H1 (cell line): Measurements from ENCODE around the gene ZNFX1. TPM values are rescaled to one million over a fixed set of nuclear protein-coding genes. Genes with fewer than 3 reads are reported as not detected.

ENCODE experiments used
- CTCF ChIA-PET: fragments of 300-600 bp; sonication (Branson Sonifier 250); formaldehyde crosslinking; loops from one replicate; lab custom pipeline; 2021; ENCODE audit not compliant: partially characterized antibody; lab: Charles Lee
- POLR2A ChIA-PET: fragments of 300-600 bp; sonication (Branson Sonifier 250); formaldehyde crosslinking; loops from one replicate; lab custom pipeline; 2021; ENCODE audit warnings: inconsistent platforms; ENCODE audit not compliant: partially characterized antibody; lab: Charles Lee
- DNase-seq, 2 experiments: peaks; one replicate each; pipeline versions ENCODE4 v3.0.0 to v3.0.0-alpha.2; 2010 to 2022; ENCODE audit warnings: low spot score in 2 of 2, low read depth in 1 of 2, mixed read lengths in 1 of 2
- FAIRE-seq: peaks from 2 replicates; lab custom pipeline; 2011; peaks lifted over from hg19 to GRCh38; lab: Jason Lieb, UNC
- H2AFZ ChIP-seq: 2 replicates; pipeline ENCODE4 v1.8.1; 2012; ENCODE audit warnings: low read length, inconsistent platforms
- H2AK5ac ChIP-seq: 2 replicates; pipeline ENCODE4 v1.6.1; 2013; ENCODE audit warnings: low read depth, low read length
- H2BK120ac ChIP-seq: replicated peaks from 2 replicates; pipeline ENCODE3; 2013; ENCODE audit warnings: low read depth, low read length, inconsistent platforms
- H2BK12ac ChIP-seq: 2 replicates; pipeline ENCODE4 v1.6.1; 2013; ENCODE audit warnings: low read depth, low read length
- H2BK15ac ChIP-seq: 2 replicates; pipeline ENCODE4 v1.6.1; 2013; ENCODE audit warnings: low read length
- H2BK20ac ChIP-seq: 2 replicates; pipeline ENCODE4 v1.6.1; 2013; ENCODE audit warnings: low read length
- H2BK5ac ChIP-seq: 2 replicates; pipeline ENCODE4 v1.6.1; 2013; ENCODE audit warnings: low read depth, low read length
- H3K14ac ChIP-seq: 2 replicates; pipeline ENCODE4 v1.6.1; 2013; ENCODE audit warnings: inconsistent platforms; ENCODE audit not compliant: insufficient read length
- H3K18ac ChIP-seq: 2 replicates; pipeline ENCODE4 v1.6.1; 2013; ENCODE audit warnings: low read length; ENCODE audit errors: extremely low read depth
- H3K23ac ChIP-seq: 2 replicates; pipeline ENCODE4 v1.6.1; 2013; ENCODE audit warnings: inconsistent platforms; ENCODE audit not compliant: insufficient read length
- H3K23me2 ChIP-seq: 2 replicates; pipeline ENCODE4 v1.6.1; 2013; ENCODE audit warnings: low read depth, low read length
- H3K27ac ChIP-seq: 2 replicates; pipeline ENCODE4 v1.6.1; 2011; ENCODE audit warnings: low read depth, low read length, inconsistent platforms
- H3K27me3 ChIP-seq, 4 experiments: replicated peaks in 1 of 4; 1 replicate in 1 of 4; 2 replicates in 3 of 4; pipeline versions ENCODE4 v1.6.1 to v1.8.1; 2011 to 2013; ENCODE audit warnings: low read length in 3 of 4, mild to moderate bottlenecking in 3 of 4, inconsistent platforms in 2 of 4, mixed read lengths in 2 of 4, moderate library complexity in 1 of 4; ENCODE audit not compliant: control insufficient read depth in 3 of 4, insufficient read depth in 3 of 4; ENCODE audit errors: extremely low read depth in 1 of 4
- H3K36me3 ChIP-seq, 4 experiments: 2 replicates each; pipeline versions ENCODE4 v1.6.1 to v1.8.1; 2011 to 2013; ENCODE audit warnings: mild to moderate bottlenecking in 4 of 4, low read length in 3 of 4, moderate library complexity in 2 of 4, control low read depth in 1 of 4, inconsistent platforms in 1 of 4; ENCODE audit not compliant: insufficient read depth in 4 of 4, control insufficient read depth in 2 of 4
- H3K4ac ChIP-seq: replicated peaks from 2 replicates; pipeline ENCODE3; 2013; ENCODE audit warnings: low read length, low read depth, mixed read lengths, inconsistent platforms; ENCODE audit not compliant: insufficient read length
- H3K4me1 ChIP-seq, 4 experiments: replicated peaks in 1 of 4; 1 replicate in 1 of 4; 2 replicates in 3 of 4; pipeline versions ENCODE4 v1.6.1 to v1.8.1; 2011 to 2013; ENCODE audit warnings: low read length in 3 of 4, inconsistent platforms in 2 of 4, mixed read lengths in 1 of 4; ENCODE audit not compliant: insufficient read depth in 4 of 4, control insufficient read depth in 3 of 4
- H3K4me2 ChIP-seq, 2 experiments: 2 replicates each; pipeline versions ENCODE4 v1.6.1 to v1.8.1; 2011 to 2013; ENCODE audit warnings: low read depth in 2 of 2, low read length in 2 of 2, control low read depth in 1 of 2, inconsistent platforms in 1 of 2, mild to moderate bottlenecking in 1 of 2; ENCODE audit not compliant: insufficient read depth in 1 of 2
- H3K4me3 ChIP-seq, 4 experiments: fragments of 200-600, 300-600 bp in 1 of 4; sonication (generic), shearing (Covaris generic), sonication (Bioruptor Twin) in 1 of 4; 2 replicates each; pipeline versions ENCODE4 v1.5.1 to v1.8.1; 2011 to 2016; ENCODE audit warnings: low read length in 4 of 4, low read depth in 3 of 4, control low read depth in 2 of 4, inconsistent platforms in 2 of 4, mild to moderate bottlenecking in 2 of 4, mixed read lengths in 1 of 4, moderate library complexity in 1 of 4; ENCODE audit not compliant: insufficient read depth in 2 of 4; ENCODE audit errors: extremely low read depth in 1 of 4
- H3K56ac ChIP-seq: replicated peaks from 2 replicates; pipeline ENCODE3; 2013; ENCODE audit warnings: low read depth, mild to moderate bottlenecking, mixed read lengths, low read length, inconsistent platforms; ENCODE audit not compliant: insufficient read length
- H3K79me1 ChIP-seq: 2 replicates; pipeline ENCODE4 v1.6.1; 2013; ENCODE audit warnings: low read depth, low read length, control low read depth
- H3K79me2 ChIP-seq, 2 experiments: 2 replicates each; pipeline versions ENCODE4 v1.6.1 to v1.8.1; 2012 to 2013; ENCODE audit warnings: low read length in 2 of 2, mild to moderate bottlenecking in 2 of 2, inconsistent platforms in 1 of 2; ENCODE audit not compliant: insufficient read depth in 2 of 2, control insufficient read depth in 1 of 2
- H3K9ac ChIP-seq, 4 experiments: replicated peaks in 1 of 4; 1 replicate in 1 of 4; 2 replicates in 3 of 4; pipeline versions ENCODE4 v1.6.1 to v1.8.1; 2011 to 2013; ENCODE audit warnings: low read depth in 3 of 4, low read length in 3 of 4, control low read depth in 2 of 4, mild to moderate bottlenecking in 2 of 4, moderate library complexity in 2 of 4, inconsistent platforms in 1 of 4; ENCODE audit errors: extremely low read depth in 1 of 4
- H3K9me3 ChIP-seq, 2 experiments: 2 replicates each; pipeline versions ENCODE4 v1.6.1 to v1.8.1; 2012 to 2013; ENCODE audit warnings: mild to moderate bottlenecking in 2 of 2, moderate library complexity in 2 of 2, control low read depth in 1 of 2, inconsistent platforms in 1 of 2, low read depth in 1 of 2, low read length in 1 of 2, mixed read lengths in 1 of 2; ENCODE audit not compliant: insufficient read depth in 2 of 2
- H4K20me1 ChIP-seq, 2 experiments: replicated peaks in 1 of 2; 2 replicates each; pipeline versions ENCODE3 to v1.8.1; 2011 to 2013; ENCODE audit warnings: inconsistent platforms in 2 of 2, low read length in 2 of 2, mild to moderate bottlenecking in 1 of 2; ENCODE audit not compliant: insufficient read depth in 2 of 2, control insufficient read depth in 1 of 2
- H4K5ac ChIP-seq: 2 replicates; pipeline ENCODE4 v1.6.1; 2013; ENCODE audit warnings: low read length, low read depth, mixed read lengths, inconsistent platforms; ENCODE audit not compliant: insufficient read length
- H4K8ac ChIP-seq: 2 replicates; pipeline ENCODE4 v1.8.0; 2013; ENCODE audit warnings: mild to moderate bottlenecking, moderate library complexity, low read length, inconsistent platforms; ENCODE audit not compliant: insufficient read depth; ENCODE audit errors: extremely low read depth
- H4K91ac ChIP-seq: replicated peaks from 2 replicates; pipeline ENCODE3; 2013; ENCODE audit warnings: low read length, mixed read lengths, inconsistent platforms; ENCODE audit not compliant: insufficient read length
- ASH2L ChIP-seq: fragments of 200-600, 300-600 bp; sonication (generic); IDR thresholded peaks from one replicate; pipeline ENCODE4 v1.7.1; 2017; ENCODE audit warnings: low read length
- CHD2 ChIP-seq: IDR thresholded peaks from 2 replicates; pipeline ENCODE4 v1.6.1; 2012; ENCODE audit warnings: low read length, improper control_type of control experiment
- EGR1 ChIP-seq: IDR thresholded peaks from 2 replicates; pipeline ENCODE4 v1.6.1; 2011; ENCODE audit warnings: low read depth, low read length, borderline replicate concordance
- HDAC2 ChIP-seq, 2 experiments: fragments of 300-600 bp in 1 of 2; sonication (generic) in 1 of 2; IDR thresholded peaks; 2 replicates each; pipeline ENCODE4 v1.6.1; 2011 to 2012; ENCODE audit warnings: low read depth in 2 of 2, low read length in 2 of 2, mild to moderate bottlenecking in 2 of 2, moderate library complexity in 2 of 2, borderline replicate concordance in 1 of 2, inconsistent platforms in 1 of 2
- NANOG ChIP-seq: IDR thresholded peaks from 2 replicates; pipeline ENCODE4 v1.6.1; 2011; ENCODE audit warnings: low read length, low read depth, mild to moderate bottlenecking, inconsistent platforms; ENCODE audit not compliant: insufficient read depth, poor library complexity, severe bottlenecking
- NRF1 ChIP-seq: IDR thresholded peaks from 2 replicates; pipeline ENCODE4 v1.6.1; 2011; ENCODE audit warnings: mild to moderate bottlenecking, low read depth, low read length, improper control_type of control experiment
- POU5F1 ChIP-seq: IDR thresholded peaks from 2 replicates; pipeline ENCODE4 v1.6.1; 2011; ENCODE audit warnings: low read depth, mild to moderate bottlenecking, low read length, moderate library complexity
- RFX5 ChIP-seq: IDR thresholded peaks from 2 replicates; pipeline ENCODE4 v1.6.1; 2011; ENCODE audit warnings: low read depth, low read length, improper control_type of control experiment, borderline replicate concordance
- SIRT6 ChIP-seq: IDR thresholded peaks from one replicate; pipeline ENCODE4 v1.7.1; 2012; ENCODE audit warnings: low read length, inconsistent platforms
- TAF1 ChIP-seq: IDR thresholded peaks from 2 replicates; pipeline ENCODE4 v1.6.1; 2011; ENCODE audit warnings: mild to moderate bottlenecking, low read depth, low read length
- TBP ChIP-seq: IDR thresholded peaks from 2 replicates; pipeline ENCODE4 v1.6.1; 2011; ENCODE audit warnings: low read depth, low read length, improper control_type of control experiment
- polyA plus RNA-seq, 7 experiments: library from polyadenylated mRNA; depleted of rRNA in 3 of 7; stranded (reverse) in 5 of 7; unstranded in 2 of 7; fragments of >200 nt in 5 of 7; fragments of 200-250 nt in 2 of 7; gene quantifications; 1 replicate in 5 of 7; 2 replicates in 1 of 7; 4 replicates in 1 of 7; pipeline versions ENCODE4 v1.2.1 to v1.2.3, GENCODE V29; 2011 to 2013; ENCODE audit warnings: missing spikeins in 2 of 7, mixed read lengths in 2 of 7
- total RNA-seq: library from RNA; stranded (reverse); fragmentation: NEBNext Ultra II Directional; extraction: Animal tissue kit (Norgen Biotek cat#: 25700); gene quantifications from 2 replicates; pipeline ENCODE4 v1.2.1, GENCODE V29; 2021
- TF ChIP-seq, protein P1 (sequence below): IDR thresholded peaks from 2 replicates; pipeline ENCODE4 v1.6.1; 2012; ENCODE audit warnings: low read length, inconsistent platforms
- TF ChIP-seq, protein P2 (sequence below): IDR thresholded peaks from 2 replicates; pipeline ENCODE4 v1.6.1; 2011; ENCODE audit warnings: low read depth, mild to moderate bottlenecking, low read length; ENCODE audit not compliant: insufficient read depth

The ZNFX1 gene
- total and polyA plus RNA-seq, 2 of the 8 experiments (the other 6 are each of a cell fraction or from before 2014, with no cell fraction given): 3.1 to 11.3 TPM

GRCh38 chr20:49310705-49311104 lies 32.8 kb upstream of the ZNFX1 start:
- no peak overlapping the region for H3K18ac ChIP-seq
- no peak overlapping the region for H2AFZ ChIP-seq
- no peaks in the 10 kb centered on the region for H3K23me2 ChIP-seq
- no peak overlapping the region for H4K8ac ChIP-seq
- no peak overlapping the region for H2BK12ac ChIP-seq
- H3K4me2 ChIP-seq: no peak overlapping the region
- H2BK20ac ChIP-seq: no peak overlapping the region
- H3K56ac ChIP-seq: no peak overlapping the region
- H3K4me1 ChIP-seq: peaks cover 5 to 9% (median 7%) of the 10 kb centered on the region in 4 experiments; a peak in 5 of 7 replicates
- H3K9ac ChIP-seq: no peak overlapping the region
- no peaks in the 10 kb centered on the region for H3K79me2 ChIP-seq
- H3K36me3 ChIP-seq: no peaks in the 10 kb centered on the region
- H2AK5ac ChIP-seq: no peak overlapping the region
- POLR2A ChIA-PET: interaction anchor here (1.2 to 41.0 kb wide), 3 partner anchors 10 to 26 kb away, joined by 3 to 1132 read pairs (median 5); partner anchors contain the start of gene ZNFX1
- H3K9me3 ChIP-seq: no peaks in the 10 kb centered on the region
- H3K14ac ChIP-seq: no peak overlapping the region
- FAIRE-seq (no peak), DNase-seq (no peak)
- no peaks in the 10 kb centered on the region for H3K79me1 ChIP-seq
- no peak overlapping the region for H3K23ac ChIP-seq
- no peak overlapping the region for H4K91ac ChIP-seq
- no peak overlapping the region for H3K4ac ChIP-seq
- H3K4me3 ChIP-seq: no peak overlapping the region
- CTCF ChIA-PET: interaction anchor here (1.1 to 2.9 kb wide), 3 partner anchors 10 to 19 kb away, joined by 3 to 21 read pairs (median 3); no protein-coding TSS in a partner anchor
- H2BK120ac ChIP-seq: no peak overlapping the region
- no peak overlapping the region for H2BK5ac ChIP-seq
- H4K5ac ChIP-seq: no peak overlapping the region
- no peaks in the 10 kb centered on the region for H4K20me1 ChIP-seq
- H2BK15ac ChIP-seq: no peak overlapping the region
- peaks cover 0 to 2% (median 0%) of the 10 kb centered on the region in 4 experiments; a peak in 3 of 7 replicates for H3K27me3 ChIP-seq
- no peak overlapping the region for H3K27ac ChIP-seq
- TF ChIP-seq CHD2 (no peak), TAF1 (no peak), NRF1 (no peak), TBP (no peak), POU5F1 (no peak), ASH2L (no peak), RFX5 (no peak), HDAC2 (IDR thresholded peaks at IDR 0.05; ENCODE audit: borderline replicate concordance in 1 of 2, low read depth in 2 of 2, low read length in 2 of 2) (no peak), NANOG (no peak), SIRT6 (no peak), EGR1 (no peak)
- TF ChIP-seq, protein P1, sequence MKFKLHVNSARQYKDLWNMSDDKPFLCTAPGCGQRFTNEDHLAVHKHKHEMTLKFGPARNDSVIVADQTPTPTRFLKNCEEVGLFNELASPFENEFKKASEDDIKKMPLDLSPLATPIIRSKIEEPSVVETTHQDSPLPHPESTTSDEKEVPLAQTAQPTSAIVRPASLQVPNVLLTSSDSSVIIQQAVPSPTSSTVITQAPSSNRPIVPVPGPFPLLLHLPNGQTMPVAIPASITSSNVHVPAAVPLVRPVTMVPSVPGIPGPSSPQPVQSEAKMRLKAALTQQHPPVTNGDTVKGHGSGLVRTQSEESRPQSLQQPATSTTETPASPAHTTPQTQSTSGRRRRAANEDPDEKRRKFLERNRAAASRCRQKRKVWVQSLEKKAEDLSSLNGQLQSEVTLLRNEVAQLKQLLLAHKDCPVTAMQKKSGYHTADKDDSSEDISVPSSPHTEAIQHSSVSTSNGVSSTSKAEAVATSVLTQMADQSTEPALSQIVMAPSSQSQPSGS: no peak
- TF ChIP-seq, protein P2, sequence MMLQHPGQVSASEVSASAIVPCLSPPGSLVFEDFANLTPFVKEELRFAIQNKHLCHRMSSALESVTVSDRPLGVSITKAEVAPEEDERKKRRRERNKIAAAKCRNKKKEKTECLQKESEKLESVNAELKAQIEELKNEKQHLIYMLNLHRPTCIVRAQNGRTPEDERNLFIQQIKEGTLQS: no peak
